ENCODE data around the gene WDPCP.

GRCh38 chr2:63596401-63596883 is 8.2 kb upstream of the WDPCP start:
- TF ChIP-seq CTCF (IDR thresholded peaks at IDR 0.05) = no peak
- no peak for TF ChIP-seq POLR2A (IDR thresholded peaks at IDR 0.05)
